ENCODE data around the gene DOK7.

The DOK7 gene, protein sequence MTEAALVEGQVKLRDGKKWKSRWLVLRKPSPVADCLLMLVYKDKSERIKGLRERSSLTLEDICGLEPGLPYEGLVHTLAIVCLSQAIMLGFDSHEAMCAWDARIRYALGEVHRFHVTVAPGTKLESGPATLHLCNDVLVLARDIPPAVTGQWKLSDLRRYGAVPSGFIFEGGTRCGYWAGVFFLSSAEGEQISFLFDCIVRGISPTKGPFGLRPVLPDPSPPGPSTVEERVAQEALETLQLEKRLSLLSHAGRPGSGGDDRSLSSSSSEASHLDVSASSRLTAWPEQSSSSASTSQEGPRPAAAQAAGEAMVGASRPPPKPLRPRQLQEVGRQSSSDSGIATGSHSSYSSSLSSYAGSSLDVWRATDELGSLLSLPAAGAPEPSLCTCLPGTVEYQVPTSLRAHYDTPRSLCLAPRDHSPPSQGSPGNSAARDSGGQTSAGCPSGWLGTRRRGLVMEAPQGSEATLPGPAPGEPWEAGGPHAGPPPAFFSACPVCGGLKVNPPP

DNA sequence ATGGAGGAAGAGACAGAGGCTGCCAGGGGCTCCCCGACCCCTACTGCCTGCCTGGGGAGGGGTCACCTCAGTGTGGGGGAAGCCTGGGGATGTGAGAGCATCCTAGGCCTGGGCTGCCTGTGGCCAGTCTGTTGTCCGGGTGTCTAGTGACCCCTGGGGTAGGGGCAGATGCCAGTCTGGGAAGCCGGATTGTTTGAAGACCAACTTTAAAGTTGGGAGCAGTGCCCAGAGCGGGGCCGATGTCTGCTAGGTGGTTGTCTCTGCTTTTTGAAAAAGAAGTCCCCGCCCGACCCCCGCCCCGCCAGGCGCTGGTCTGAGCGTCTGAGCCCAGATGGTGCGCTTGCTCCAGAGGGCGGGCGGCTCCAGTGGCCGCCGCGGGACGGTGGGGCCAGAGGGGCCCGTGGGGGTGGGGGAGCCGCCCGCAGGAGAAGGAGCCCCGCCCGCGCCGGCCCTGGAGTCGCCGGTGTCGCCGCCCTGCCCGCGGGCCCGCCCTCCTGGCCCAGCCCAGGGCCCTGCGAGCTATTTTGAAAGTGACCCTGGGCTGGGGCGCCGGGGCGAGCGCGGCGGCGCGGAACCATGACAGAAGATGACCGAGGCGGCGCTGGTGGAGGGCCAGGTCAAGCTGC, at the start of gene DOK7:
DOK7 (plus strand) TSS at position 517 of the 626 bp plus-strand sequence; CDS start at position 587, 70 bp downstream.
- DNase-seq (ENCODE audit: low read depth) = no peak

DNA sequence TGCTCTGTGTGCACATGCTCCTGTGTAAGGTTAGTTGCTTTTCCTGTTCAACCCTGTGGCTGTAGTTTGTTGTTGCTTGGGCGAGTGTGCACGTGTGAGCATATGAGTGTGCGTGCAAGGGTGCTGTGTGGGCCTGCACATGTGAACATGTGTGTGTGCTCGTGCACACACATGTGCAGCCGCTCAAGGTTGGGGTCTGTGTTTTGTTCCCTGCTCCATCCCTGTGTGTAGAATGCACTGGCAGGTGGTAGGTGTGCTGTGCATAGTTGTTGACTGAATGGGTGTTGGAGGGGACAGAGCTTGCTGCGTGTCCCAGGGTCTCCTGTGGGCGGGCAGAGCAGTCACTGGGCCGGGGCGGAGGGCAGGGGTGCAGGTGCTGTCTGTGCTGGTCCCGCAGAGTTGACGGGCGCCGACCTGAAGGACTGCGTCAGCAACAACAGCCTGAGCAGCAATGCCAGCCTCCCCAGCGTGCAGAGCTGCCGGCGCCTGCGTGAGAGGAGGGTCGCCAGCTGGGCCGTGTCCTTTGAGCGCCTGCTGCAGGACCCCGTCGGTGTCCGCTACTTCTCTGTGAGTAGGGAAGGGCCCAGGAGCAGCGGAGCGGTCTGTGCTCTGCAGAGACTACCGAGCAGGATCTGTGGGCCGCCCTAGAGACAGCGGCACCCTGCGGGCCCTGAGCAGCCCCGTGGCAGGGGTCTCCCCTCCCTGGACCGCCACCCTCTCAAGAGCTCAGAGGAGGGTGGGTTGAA, 49.3 kb upstream of the DOK7 start:
- DNase-seq (ENCODE audit: low read depth) = no peak

DNA sequence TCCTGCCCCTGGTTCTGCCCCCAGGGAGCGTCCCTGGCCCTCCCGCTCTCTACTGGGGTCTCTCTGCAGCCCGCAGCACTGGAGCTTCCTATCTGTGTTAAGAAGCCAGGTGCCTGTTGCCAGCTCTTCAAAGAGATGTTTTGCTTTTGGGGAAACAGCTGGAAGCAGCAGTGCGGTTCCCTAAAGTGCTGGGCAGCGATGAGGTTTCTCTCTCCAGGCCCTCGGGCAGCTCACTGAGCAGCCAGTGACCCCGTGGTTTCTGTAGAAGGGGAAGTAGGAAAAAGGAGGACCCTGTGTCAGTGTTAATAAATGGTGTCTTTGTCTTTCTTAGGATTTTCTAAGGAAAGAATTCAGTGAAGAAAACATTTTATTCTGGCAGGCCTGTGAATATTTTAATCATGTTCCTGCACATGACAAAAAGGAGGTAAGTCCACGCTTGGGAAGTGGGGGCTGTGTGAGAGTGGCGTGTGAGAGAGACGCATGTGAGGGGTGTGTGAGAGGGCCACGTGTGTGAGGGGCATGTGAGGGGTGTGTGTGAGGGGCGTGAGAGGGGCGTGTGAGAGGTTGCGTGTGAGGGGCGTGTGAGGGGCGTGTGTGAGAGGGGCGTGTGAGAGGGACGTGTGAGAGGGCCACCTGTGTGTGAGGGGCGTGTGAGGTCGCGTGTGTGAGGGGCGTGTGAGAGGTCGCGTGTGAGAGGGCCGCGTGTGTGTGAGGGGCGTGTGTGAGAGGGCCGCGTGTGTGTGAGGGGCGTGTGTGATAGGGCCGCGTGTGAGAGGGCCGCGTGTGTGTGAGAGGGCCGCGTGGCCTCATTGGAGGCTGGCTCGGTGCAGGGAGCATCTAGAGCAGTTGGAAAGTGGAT, 48.5 kb upstream of the DOK7 start:
- DNase-seq (ENCODE audit: low read depth) = no peak

DNA sequence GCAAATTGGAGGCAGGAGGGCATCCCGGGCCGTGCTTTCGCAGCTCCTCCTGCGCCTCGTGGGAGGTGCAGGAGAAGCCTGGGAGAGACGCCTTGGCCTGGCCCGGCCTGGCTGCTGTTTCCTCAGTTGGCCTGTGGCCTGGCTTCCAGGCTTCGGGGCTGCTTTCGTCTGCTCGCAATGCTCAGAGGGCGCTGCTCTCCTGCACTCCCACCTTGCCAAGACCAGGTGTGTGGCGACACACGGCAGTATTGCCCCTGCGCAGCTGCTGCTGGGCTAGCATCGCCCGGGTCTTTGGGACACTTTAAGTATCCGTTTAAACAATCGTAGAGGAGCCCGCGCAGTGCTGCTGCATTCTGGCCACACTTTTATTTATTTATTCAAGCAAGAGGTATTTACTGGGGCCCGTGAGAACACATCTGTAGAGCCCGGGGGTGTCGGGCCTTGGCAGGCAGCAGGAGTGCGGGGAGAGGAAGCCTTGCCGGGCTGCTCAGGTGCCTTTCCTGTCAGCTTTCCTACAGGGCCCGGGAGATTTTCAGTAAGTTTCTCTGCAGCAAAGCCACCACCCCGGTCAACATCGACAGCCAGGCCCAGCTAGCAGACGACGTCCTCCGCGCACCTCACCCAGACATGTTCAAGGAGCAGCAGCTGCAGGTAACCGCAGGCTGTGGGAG, 47.5 kb upstream of the DOK7 start:
- no peak for DNase-seq (ENCODE audit: low read depth)

DNA sequence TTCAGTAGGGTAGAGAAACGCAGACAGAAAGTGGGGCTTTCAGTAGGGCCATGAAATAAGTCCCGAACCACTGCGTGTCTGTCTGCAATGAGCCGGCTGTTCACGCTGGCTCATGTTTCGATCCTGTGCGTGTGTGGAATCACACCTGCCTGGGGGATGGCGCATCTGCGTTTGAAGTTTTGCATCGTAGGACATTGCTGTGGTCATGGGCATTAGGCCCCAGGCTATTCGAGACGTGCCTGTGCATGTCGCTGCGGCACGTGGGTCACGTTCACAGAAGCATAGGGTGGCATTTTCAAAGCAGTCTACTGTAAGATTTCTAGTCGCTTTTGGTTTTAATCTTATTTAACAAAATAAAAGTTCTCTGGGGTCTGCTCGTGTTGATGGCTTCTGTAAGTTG, 46.8 kb upstream of the DOK7 start:
- DNase-seq (ENCODE audit: low read depth) = no peak

DNA sequence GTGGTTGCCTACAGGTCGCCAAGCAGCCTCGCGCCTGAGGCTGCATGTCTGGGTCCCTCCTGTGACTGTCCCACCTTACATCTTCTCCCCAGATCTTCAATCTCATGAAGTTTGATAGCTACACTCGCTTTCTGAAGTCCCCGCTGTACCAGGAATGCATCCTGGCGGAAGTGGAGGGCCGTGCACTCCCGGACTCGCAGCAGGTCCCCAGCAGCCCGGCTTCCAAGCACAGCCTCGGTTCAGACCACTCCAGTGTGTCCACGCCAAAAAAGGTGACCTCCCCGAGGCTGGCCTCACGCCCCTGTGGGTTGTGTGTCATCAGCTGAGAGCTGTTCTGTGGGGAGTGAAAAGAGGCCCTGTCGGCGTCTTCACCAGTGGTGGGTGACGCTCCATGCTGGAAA, 46.3 kb upstream of the DOK7 start:
- no peak for DNase-seq (ENCODE audit: low read depth)

DNA sequence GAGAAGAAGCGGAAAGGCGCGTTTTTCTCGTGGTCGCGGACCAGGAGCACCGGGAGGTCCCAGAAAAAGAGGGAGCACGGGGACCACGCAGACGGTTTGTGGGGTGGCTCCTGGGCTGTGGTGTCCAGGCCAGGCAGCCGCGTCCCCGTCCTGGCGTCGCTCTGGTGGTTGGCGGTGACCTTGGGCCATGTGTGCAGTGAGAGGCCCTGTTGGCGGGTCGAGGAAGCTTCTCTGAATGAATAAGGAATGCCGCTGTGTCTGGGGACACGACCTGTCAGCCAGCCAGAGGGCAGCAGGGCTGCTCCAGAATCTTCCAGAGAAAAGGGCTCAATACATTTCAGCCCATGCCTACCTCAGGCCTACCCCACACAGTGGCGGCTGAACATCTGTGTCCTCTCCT, 45.7 kb upstream of the DOK7 start:
- no peak for DNase-seq (ENCODE audit: low read depth)

DNA sequence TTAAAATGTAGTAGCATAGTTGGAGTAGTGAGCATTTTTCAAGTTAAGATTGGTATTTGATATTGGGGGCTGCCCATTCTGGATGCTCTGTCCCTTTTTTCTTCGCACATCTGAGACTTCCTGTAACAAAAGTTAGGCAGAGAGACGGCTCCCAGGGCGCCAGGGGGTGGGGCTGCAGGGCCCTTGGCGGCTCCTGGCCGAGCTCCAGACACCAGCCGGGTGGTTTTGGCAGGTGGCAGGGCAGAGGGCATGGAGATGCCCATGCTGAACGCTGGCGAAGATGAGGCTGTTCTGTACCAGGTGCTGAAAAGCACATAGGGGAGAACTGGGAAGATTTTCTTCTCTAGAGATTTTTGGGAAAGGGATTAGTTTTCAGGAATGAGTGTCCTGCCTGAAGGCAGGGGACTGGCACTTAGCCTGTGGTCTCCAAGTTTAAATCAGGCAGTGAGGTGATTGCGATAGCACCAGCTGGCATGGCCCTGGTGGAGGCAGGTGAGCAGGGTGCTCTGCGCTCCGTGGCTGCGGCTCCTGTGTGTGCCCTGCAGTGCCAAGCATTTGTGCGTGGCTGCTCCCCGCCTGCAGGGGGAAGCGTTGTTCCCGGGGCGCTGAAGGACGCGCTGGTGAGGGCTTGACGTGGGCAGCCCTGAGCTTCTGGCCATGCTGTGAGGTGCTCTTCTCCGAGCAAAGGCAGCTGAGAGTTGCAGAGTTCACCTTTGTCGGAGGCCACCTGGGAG, 44.9 kb upstream of the DOK7 start:
- DNase-seq (ENCODE audit: low read depth) = no peak

DNA sequence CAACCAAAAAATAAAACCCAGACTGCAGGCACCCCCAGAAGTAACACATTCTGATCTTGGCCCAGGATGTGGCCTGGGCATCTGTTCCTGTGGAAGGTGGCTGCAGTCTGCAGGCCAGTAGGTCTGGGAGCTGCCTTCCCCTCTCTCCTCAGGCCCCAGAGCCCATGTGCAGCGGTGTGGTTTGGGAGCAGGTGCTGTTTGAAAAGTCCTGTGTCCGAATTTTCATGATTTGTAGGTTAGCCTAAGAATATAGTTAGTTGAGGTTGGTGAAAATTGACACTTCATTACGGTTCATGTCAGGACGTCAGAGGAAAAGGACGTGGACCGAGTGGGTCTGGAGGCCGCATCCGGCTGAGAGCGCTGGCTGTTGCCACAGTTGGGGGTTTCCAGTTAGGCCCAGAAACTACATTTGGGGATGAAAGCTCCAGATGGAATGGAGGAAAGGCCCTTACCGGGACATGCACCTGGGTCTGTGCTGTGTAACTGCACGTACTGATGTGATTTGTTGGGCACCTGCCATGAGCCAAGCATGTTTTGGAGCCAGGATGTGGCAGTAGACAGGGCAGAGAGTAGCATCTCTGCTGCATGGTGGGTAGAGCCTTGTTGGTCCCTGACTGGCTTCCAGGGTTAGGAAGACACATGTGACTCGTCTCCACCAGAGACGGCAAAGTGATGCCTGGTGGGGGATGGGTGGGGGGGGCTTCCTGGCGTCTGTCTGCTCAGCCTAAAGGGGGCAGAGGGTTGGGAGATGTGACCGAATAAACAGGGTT, 43.1 kb upstream of the DOK7 start:
- DNase-seq (ENCODE audit: low read depth) = no peak

DNA sequence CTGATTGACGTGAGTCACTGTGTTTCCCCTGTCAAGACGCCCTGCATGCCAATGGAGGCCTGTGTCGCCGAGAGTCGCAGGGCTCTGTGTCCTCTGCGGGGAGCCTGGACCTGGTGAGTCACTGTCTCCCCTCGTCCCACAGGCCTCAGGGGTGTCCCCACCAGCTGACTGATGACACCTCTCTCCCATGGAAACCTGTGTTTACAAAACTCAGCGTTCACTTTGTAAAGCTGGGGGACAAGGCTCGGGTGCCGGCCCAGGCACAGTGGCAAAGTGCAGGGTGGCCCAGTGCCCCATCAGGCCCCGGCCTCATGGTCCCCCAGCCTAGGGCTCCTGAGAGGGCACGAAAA, 42.5 kb upstream of the DOK7 start:
- DNase-seq (ENCODE audit: low read depth) = no peak

DNA sequence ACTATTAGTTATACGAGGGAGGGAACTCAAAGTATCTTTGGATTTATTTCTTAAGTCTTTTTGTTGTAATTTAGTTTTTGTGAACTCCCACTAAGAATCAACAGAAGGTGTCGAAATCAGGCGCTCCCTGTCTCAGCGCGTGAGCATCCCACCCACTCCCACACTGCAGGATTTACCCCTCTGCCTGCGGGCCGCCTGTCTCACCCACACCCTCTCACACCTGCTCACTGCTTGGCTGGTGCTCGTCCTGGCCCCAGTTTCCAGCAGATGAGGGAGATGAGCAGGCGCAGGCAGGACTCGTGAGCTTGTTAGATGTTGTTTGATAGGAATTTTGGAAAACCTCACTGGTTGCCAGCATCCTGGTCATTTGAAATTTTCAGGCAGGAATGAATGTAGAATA, 42.1 kb upstream of the DOK7 start:
- DNase-seq (ENCODE audit: low read depth) = no peak

DNA sequence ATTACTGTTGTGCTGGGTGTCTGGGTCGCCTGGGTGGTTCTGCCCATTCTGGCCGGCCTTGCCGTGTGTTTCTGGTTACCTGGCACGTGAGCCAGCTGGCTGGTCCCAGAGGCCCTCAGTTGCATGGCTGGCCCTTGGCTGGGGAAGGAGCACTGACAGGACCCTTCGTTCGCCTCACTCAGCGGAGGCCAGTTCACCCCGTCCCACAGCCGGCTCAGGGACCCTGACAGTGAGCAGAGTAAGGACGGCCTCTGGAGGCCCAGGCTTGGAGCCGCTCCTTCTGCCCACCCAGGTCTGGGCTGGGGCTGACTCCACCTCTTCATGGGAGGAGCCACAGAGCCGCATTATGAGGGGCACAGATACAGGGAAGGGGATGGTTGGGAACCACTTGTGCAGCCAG, 41.6 kb upstream of the DOK7 start:
- no peak for DNase-seq (ENCODE audit: low read depth)

DNA sequence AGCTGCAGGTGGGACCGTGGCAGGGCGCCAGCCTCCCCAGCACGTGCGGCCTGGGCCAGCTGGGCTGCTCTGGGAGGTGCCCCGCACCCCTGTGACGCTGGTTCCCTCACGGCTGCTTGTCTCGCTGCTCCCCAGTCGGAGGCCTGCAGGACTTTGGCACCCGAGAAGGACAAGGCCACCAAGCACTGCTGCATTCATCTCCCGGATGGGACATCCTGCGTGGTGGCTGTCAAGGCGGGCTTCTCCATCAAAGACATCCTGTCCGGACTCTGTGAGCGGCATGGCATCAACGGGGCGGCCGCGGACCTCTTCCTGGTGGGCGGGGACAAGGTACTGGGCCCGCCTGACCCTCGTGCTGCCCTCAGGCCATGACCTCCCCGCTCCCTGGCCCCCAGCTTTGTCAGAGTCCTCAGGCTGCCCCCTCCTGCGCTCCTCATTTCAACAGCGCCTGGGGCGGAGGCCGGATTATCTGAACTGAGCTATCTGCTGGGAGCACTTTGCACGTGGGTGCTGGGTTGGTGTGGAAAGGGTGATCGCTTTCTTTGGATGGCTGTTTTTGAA, 40.8 kb upstream of the DOK7 start:
- DNase-seq (ENCODE audit: low read depth) = no peak

DNA sequence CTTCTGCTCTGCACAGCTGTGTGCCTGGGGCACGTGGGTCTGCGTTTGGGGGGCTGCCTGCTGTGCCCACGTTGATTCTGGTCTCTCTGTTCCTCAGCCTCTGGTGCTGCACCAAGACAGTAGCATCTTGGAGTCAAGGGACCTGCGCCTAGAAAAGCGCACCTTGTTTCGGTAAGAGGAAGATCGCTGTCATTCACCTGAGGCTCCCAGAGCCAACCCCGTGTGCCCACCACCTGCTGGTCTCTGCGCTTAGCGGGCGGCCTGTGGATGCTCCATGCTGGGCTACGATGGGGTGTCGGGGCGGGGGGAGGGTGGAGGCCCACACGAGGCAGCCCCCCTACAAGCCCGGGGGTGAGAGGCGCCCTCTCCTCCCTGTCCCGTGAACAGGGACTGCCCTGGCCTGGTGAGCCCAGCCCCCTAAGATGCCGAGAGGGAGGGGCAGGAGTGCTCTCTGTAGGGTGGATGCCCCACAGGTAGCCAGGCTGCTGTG, 40.3 kb upstream of the DOK7 start:
- DNase-seq (ENCODE audit: low read depth) = no peak

DNA sequence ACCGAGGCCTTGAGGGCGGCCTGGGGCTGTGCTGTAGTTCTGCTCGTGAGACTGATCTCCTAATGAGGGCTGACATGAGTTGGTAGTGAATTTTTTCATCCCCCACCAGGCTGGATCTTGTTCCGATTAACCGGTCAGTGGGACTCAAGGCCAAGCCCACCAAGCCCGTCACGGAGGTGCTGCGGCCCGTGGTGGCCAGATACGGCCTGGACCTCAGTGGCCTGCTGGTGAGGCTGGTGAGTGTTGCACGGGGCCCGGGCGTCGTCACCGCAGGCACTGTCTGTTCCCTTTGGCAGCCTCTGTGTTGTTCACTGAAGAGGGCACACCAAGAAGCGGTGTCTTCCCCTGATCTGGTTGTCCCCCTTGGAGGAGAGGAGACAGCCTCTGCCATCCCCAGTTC, 39.7 kb upstream of the DOK7 start:
- no peak for DNase-seq (ENCODE audit: low read depth)

DNA sequence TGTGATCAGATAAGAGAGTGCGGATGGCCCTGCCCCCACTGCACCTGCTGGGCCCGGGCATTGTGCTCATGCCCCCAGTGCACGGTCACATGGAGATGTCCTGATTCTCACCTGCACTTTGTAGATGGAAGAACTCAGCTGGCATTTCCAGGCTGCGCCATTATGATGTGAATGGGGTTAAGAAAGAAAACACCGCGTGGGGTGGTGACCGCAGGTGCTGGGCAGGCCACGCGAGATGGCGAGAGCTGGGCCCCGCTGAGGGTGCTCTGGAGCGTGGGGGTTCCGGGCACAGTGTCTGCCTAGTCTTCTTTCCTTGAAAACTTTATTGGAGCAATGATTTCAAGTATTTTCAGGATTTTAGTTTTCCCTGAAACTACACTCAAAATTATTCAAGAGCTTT, 39.2 kb upstream of the DOK7 start:
- DNase-seq (ENCODE audit: low read depth) = no peak

DNA sequence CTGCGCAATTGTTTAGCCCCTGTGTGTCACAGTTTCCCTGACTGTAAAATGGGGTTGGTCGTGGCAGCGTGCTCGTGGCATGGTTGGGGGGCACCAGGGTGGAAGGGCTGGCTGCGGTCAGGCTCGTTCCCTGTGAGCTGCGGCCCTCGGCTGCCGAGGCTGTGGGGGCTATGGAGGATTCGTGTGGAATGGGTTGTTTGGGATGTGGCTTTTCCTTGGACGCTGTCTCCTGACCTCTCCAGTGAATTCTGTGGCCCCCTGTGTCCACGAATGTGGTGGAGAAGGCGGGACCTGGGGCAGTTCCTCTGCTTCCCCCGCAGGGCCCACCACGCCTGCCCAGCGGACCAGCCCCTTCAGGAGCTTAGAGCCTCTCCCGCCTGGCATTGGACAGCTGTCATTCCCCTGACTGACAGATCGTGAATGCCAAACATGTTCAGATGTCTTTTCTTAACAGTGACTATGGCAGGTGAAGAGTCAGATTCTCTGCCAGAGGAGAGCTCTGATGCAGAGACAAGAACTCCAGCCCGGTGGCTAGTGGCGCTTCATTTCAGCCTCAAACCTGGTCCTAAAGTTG, 38.5 kb upstream of the DOK7 start:
- no peak for DNase-seq (ENCODE audit: low read depth)

DNA sequence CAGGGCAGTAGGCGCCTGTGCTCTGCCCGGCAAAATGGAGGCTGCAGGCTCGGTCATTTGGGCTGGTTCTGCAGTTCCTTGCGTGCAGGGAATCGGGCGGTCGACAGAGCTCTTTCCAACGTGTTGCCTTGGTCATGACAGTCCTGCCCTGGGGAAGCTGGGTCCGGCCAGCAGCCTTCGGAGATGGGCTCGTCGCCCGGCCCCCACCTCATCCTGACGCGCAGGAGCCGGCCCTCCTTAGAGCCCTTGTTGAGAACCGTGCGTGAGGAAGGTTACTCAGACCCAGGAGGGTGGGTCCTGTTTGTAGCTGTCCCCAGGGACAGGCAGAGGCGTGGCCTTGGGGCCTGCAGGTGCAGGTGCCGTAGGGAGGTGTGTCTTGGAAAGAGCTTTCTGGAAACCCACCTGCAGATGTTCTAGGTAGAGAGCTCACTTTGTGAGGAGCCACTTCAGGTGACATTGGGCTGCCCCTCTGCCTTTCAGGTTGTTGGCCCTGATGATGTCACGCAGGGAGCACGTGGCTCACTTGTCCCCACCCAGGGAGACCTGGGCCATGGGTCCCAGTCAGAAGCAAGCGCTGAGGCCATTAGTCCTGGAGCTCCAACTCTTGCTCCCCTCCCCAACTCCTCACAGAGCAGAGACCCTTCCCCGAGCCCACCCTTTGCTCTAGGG, 36.5 kb upstream of the DOK7 start:
- DNase-seq (ENCODE audit: low read depth) = no peak

DNA sequence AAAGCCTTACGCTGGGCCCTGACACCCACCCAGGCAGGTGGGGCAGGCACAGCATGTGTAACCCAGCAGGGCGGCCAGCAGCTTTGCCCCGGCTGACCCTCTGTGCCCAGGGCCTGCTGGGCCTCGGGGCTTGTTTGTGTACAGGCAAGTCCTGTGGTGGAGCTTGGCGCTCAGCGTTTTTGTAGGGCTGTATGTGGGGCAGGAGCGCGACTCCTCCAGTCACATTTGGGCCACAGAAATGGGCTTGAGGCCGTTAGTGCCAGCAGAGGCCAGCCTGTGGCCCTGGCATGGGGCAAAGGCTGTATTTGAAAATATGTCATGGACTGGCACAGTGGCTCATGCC, 36.0 kb upstream of the DOK7 start:
- no peak for DNase-seq (ENCODE audit: low read depth)

All from amniotic epithelial cell (primary cell).